Upper lobe of left lung (tissue), 4 donors: ENCODE measurements around the gene PALLD.

Experiments
- EP300 ChIP-seq, 4 donors: sonication (generic); formaldehyde crosslinking; IDR thresholded peaks; one replicate each; pipeline ENCODE4 v1.5.1; 2017; ENCODE audit warnings: antibody characterized with exemption in 4 of 4, control low read depth in 2 of 4
- POLR2A ChIP-seq, 4 donors: fragments of 450-650 bp; IDR thresholded peaks; one replicate each; pipeline ENCODE4 v1.5.1; 2016 to 2017; ENCODE audit warnings: antibody characterized with exemption in 4 of 4, mild to moderate bottlenecking in 2 of 4
- TF ChIP-seq, protein P1 (sequence below), 6 experiments: fragments of 450-650 bp in 4 of 6; fragments of 200-600 bp in 2 of 6; sonication (generic) in 2 of 6; IDR thresholded peaks; one replicate each; pipeline ENCODE4 v1.5.1; 2016 to 2019; ENCODE audit warnings: antibody characterized with exemption in 6 of 6

DNA sequence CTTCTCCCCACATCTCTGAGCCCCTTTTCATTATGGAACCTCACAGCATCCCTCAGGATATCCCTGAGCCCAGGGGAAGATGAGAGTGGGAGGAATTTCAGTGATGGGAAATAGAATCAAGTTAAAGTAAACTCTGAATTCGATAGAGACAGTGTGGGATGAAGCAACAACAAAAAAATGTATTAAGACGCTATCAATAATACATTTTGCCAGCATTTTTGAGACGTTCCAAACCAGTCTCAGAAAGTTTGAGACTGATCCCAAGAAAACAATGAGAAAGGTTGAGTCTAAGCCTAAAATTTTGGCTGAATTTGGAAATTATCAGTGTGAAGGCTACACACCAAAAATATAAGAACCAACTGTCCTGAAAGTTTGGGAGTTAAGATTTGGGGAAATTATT, 317.0 kb downstream of the PALLD start:
- TF ChIP-seq, protein P1, sequence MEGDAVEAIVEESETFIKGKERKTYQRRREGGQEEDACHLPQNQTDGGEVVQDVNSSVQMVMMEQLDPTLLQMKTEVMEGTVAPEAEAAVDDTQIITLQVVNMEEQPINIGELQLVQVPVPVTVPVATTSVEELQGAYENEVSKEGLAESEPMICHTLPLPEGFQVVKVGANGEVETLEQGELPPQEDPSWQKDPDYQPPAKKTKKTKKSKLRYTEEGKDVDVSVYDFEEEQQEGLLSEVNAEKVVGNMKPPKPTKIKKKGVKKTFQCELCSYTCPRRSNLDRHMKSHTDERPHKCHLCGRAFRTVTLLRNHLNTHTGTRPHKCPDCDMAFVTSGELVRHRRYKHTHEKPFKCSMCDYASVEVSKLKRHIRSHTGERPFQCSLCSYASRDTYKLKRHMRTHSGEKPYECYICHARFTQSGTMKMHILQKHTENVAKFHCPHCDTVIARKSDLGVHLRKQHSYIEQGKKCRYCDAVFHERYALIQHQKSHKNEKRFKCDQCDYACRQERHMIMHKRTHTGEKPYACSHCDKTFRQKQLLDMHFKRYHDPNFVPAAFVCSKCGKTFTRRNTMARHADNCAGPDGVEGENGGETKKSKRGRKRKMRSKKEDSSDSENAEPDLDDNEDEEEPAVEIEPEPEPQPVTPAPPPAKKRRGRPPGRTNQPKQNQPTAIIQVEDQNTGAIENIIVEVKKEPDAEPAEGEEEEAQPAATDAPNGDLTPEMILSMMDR (IDR thresholded peaks at IDR 0.05) = no peak
- TF ChIP-seq POLR2A (IDR thresholded peaks at IDR 0.05) = no peak
- TF ChIP-seq EP300 (IDR thresholded peaks at IDR 0.05) = no peak
